ENCODE results near the gene DHX40.
"Not testable (repeated sequence)": the region's sequence is repeated elsewhere in the genome, so short reads cannot be mapped to it uniquely, and the experiment has no call there.

The DHX40 gene

DNA sequence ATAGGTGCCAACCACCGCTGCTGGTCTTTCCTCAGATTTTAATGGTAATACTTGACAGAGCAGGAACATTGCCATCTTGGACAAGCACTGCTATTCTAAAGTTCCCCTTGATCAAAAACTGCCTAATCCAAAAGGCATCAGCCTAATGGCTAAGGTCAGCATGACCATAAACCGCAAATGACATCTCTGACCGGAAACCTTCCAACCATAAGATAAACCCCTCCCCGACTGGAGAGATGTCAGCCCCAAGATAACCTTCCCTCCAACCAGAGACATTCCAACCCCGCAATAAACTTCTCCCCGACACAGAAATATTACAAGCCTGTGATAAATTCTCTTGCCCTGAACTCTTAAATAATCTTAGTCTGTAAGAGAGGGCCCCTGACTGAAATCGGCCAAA lies 7.4 kb upstream of the DHX40 start:
- Histone ChIP-seq H3K4me3 (ENCODE audit: severe bottlenecking) (no peak overlapping the region), H3K27ac (ENCODE audit: poor library complexity, severe bottlenecking) (no peak overlapping the region), H3K27me3 (ENCODE audit: insufficient read depth, poor library complexity, severe bottlenecking) (no peaks in the 10 kb centered on the region), H3K4me1 (ENCODE audit: insufficient read depth, poor library complexity, severe bottlenecking) (no peaks in the 10 kb centered on the region), H3K9me3 (ENCODE audit: severe bottlenecking) (peaks cover 2% of the 10 kb centered on the region), H3K36me3 (ENCODE audit: low read depth) (no peaks in the 10 kb centered on the region)
- TF ChIP-seq, protein P1, sequence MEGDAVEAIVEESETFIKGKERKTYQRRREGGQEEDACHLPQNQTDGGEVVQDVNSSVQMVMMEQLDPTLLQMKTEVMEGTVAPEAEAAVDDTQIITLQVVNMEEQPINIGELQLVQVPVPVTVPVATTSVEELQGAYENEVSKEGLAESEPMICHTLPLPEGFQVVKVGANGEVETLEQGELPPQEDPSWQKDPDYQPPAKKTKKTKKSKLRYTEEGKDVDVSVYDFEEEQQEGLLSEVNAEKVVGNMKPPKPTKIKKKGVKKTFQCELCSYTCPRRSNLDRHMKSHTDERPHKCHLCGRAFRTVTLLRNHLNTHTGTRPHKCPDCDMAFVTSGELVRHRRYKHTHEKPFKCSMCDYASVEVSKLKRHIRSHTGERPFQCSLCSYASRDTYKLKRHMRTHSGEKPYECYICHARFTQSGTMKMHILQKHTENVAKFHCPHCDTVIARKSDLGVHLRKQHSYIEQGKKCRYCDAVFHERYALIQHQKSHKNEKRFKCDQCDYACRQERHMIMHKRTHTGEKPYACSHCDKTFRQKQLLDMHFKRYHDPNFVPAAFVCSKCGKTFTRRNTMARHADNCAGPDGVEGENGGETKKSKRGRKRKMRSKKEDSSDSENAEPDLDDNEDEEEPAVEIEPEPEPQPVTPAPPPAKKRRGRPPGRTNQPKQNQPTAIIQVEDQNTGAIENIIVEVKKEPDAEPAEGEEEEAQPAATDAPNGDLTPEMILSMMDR (IDR thresholded peaks at IDR 0.05; ENCODE audit: poor library complexity, severe bottlenecking) = no peak
- no peak for ATAC-seq (ENCODE audit: low read depth)
- DNase-seq (ENCODE audit: low spot score) = no peak

DNA sequence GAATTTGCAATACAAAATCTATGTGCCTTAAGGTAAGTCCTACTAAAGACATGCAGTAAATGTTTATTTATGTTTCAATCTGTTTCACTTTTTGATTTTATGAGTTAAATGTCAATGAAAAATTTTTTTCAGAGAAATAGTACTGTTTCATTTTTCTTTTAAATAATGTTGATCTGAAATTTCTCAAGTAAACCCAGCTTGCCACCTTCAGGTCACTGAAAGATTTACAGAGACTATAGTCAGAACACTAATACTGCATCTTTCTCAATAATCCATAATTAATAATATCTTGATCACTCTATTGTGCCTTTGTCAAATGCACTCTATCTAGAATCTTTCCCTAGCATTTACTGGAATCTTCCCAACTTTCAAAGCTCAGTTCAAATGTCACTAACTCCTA lies 6.5 kb upstream of the DHX40 start:
- ATAC-seq (ENCODE audit: low read depth) (no peak), DNase-seq (ENCODE audit: low spot score) (no peak)
- H3K9me3 ChIP-seq (ENCODE audit: severe bottlenecking) = peaks cover 2% of the 10 kb centered on the region
- H3K27ac ChIP-seq (ENCODE audit: poor library complexity, severe bottlenecking) = no peak overlapping the region
- H3K4me1 ChIP-seq (ENCODE audit: insufficient read depth, poor library complexity, severe bottlenecking) = no peaks in the 10 kb centered on the region
- H3K27me3 ChIP-seq (ENCODE audit: insufficient read depth, poor library complexity, severe bottlenecking) = no peaks in the 10 kb centered on the region
- no peak overlapping the region for H3K4me3 ChIP-seq (ENCODE audit: severe bottlenecking)
- no peaks in the 10 kb centered on the region for H3K36me3 ChIP-seq (ENCODE audit: low read depth)
- TF ChIP-seq, protein P1 (IDR thresholded peaks at IDR 0.05; ENCODE audit: poor library complexity, severe bottlenecking) = peak; percentile 38

DNA sequence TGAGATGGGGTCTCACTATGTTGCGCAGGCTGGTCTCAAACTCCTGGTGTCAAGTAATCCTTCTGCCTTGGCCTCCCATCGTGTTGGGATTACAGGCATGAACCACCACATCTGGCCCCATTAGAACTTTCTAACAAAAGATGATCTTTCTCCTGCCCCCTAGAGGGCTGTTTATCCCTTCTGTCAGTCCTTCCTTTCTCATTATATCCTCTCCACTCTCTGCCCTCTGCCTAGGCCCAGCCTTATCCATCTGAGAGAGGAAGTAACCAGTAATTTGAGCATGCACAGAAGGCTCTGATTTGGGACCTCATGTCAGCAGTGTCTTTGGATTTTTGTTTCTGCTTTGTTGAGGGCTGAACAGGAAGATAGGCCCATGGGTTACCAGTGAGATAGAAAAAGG lies 4.4 kb upstream of the DHX40 start:
- no peaks in the 10 kb centered on the region for H3K27me3 ChIP-seq (ENCODE audit: insufficient read depth, poor library complexity, severe bottlenecking)
- H3K27ac ChIP-seq (ENCODE audit: poor library complexity, severe bottlenecking) = no peak overlapping the region
- DNase-seq (ENCODE audit: low spot score) (no peak), ATAC-seq (ENCODE audit: low read depth) (peak; percentile 17; the same call in 1 of the 3 replicates)
- H3K4me3 ChIP-seq (ENCODE audit: severe bottlenecking) = no peak overlapping the region
- no peaks in the 10 kb centered on the region for H3K36me3 ChIP-seq (ENCODE audit: low read depth)
- TF ChIP-seq, protein P1 (IDR thresholded peaks at IDR 0.05; ENCODE audit: poor library complexity, severe bottlenecking) = peak; percentile 36
- no peaks in the 10 kb centered on the region for H3K9me3 ChIP-seq (ENCODE audit: severe bottlenecking)
- H3K4me1 ChIP-seq (ENCODE audit: insufficient read depth, poor library complexity, severe bottlenecking) = peaks cover 3% of the 10 kb centered on the region

DNA sequence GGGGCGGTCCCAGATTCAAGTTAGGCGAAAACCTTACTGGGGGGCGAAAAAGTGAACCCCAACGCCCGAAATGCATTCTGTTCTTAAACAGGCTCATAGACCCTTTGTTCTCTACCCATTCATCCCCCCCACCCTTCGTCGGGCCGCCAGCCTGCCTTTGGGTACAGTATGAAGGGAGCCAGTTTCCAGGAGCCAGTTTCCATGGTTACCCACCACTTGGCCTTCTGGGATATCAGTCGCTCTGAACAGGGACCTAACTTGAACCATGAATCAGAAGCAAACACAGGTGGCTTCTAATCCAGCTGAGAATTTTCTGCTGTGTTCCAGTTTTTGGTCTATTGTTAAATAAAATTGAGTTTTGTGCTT lies 532 bp downstream of the DHX40 start:
- H3K27ac ChIP-seq (ENCODE audit: poor library complexity, severe bottlenecking) = peak overlapping the region; percentile 28
- no peaks in the 10 kb centered on the region for H3K9me3 ChIP-seq (ENCODE audit: severe bottlenecking)
- TF ChIP-seq, protein P1 (IDR thresholded peaks at IDR 0.05; ENCODE audit: poor library complexity, severe bottlenecking) = no peak
- H3K4me3 ChIP-seq (ENCODE audit: severe bottlenecking) = peak overlapping the region; percentile 91
- no peaks in the 10 kb centered on the region for H3K27me3 ChIP-seq (ENCODE audit: insufficient read depth, poor library complexity, severe bottlenecking)
- ATAC-seq (ENCODE audit: low read depth) = peak; percentile 90
- H3K4me1 ChIP-seq (ENCODE audit: insufficient read depth, poor library complexity, severe bottlenecking) = peaks cover 10% of the 10 kb centered on the region
- H3K36me3 ChIP-seq (ENCODE audit: low read depth) = peaks cover 19% of the 10 kb centered on the region
- DNase-seq (ENCODE audit: low spot score) = peak; percentile 59

DNA sequence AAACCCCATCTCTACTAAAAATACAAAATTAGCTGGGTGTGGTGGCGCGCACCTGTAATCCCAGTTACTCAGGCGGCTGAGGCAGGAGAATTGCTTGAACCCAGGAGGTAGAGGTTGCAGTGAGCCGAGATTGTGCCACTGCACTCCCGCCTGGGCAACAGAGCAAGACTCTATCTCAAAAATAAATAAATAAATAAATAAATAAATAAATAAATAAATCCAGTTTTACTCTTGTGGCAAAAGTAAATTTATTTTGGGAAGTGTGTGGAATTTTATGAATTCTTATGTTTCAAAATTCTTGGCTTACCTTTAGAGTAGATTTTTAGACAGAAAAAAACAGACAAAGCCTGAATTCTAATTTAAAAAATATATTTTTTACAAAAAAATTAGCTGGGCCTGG lies 3.7 kb downstream of the DHX40 start:
- H3K36me3 ChIP-seq (ENCODE audit: low read depth) = peaks cover 33% of the 10 kb centered on the region
- H3K4me3 ChIP-seq (ENCODE audit: severe bottlenecking); H3K27ac ChIP-seq (ENCODE audit: poor library complexity, severe bottlenecking); H3K27me3 ChIP-seq (ENCODE audit: insufficient read depth, poor library complexity, severe bottlenecking); ATAC-seq (ENCODE audit: low read depth); DNase-seq (ENCODE audit: low spot score); H3K9me3 ChIP-seq (ENCODE audit: severe bottlenecking): not testable (repeated sequence)
- peaks cover 10% of the 10 kb centered on the region for H3K4me1 ChIP-seq (ENCODE audit: insufficient read depth, poor library complexity, severe bottlenecking)
